Osteocyte (in vitro differentiated cells): ENCODE measurements around the gene BRD7. TPM values are rescaled to one million over a fixed set of nuclear protein-coding genes. Genes with fewer than 3 reads are reported as not detected.

Experiments
- microRNA-seq: library from miRNA; unstranded; fragments of <30 nt; microRNA quantifications from one replicate; pipeline ENCODE4 v1.1.0, GENCODE V29; 2020; ENCODE audit not compliant: unreplicated experiment
- total RNA-seq: library from RNA; stranded (reverse); gene quantifications from 2 replicates; pipeline ENCODE4 v1.2.1, GENCODE V29; 2021

The BRD7 gene
- total RNA-seq, 1 donor from 2014 or later: 72.3 TPM

Small RNA genes within 50 kb of the gene (microRNA-seq; reads per million reads assigned to microRNA genes)
- not detected for gene MIR6771

Other genes starting within 250 kb of the BRD7 start
- 9.6 and 11.1 TPM in 2 replicates for gene TENT4B, start 215.7 kb downstream of the BRD7 start, total RNA-seq
- gene ADCY7, start 102.4 kb downstream of the BRD7 start, total RNA-seq: 4.6 TPM in 2 replicates
- 0.43 and 0.63 TPM in 2 replicates for gene NKD1, start 179.4 kb upstream of the BRD7 start, total RNA-seq